ENCODE data around the gene BCAS1. TPM values are rescaled to one million over a fixed set of nuclear protein-coding genes. Genes with fewer than 3 reads are reported as not detected.

Gene BCAS1
- total RNA-seq, 1 experiment from 2014 or later, result 0.17 TPM

DNA sequence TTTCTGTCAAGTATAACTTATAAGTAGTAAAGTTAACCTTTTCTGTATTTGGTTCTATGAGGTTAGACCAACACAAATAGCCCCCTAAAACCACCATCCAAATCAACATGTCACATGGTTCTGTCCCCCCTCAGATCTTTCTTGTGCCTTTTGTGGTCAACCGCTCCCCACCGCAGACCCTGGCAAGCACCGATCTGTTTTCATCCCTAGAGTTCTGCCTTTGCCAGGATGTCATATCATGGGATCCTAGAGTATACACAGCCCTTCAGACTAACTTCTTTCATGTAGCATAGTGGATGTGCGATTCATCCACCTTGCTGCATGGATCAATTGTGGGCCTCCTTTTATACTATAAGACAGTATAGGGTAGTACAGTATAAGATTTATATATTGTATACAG is 124.3 kb downstream of the BCAS1 start:
- no TSS peak for BruUV-seq (replicated peaks)
- Histone ChIP-seq H3K4me3 (replicated peaks in 1 of 2; ENCODE audit: low read depth in 1 of 2, low read length in 2 of 2) (no peak overlapping the region), H3K9me3 (ENCODE audit: control insufficient read depth in 1 of 2, insufficient read depth in 1 of 2, low read depth in 1 of 2, low read length in 2 of 2) (no peaks in the 10 kb centered on the region), H3K79me2 (ENCODE audit: insufficient read depth, low read length) (no peaks in the 10 kb centered on the region), H3K9me2 (ENCODE audit: insufficient read depth) (no peaks in the 10 kb centered on the region), H3K36me3 (ENCODE audit: control insufficient read depth in 1 of 2, insufficient read depth in 2 of 2, low read length in 2 of 2) (no peaks in the 10 kb centered on the region), H2AFZ (ENCODE audit: low read depth, low read length, poor library complexity, severe bottlenecking) (no peak overlapping the region), H3K27ac (ENCODE audit: low read depth, low read length) (no peak overlapping the region), H3K4me1 (ENCODE audit: control insufficient read depth in 1 of 2, insufficient read depth in 2 of 2, low read length in 2 of 2) (peaks cover 6 to 20% of the 10 kb centered on the region in 2 experiments; a peak in 2 of 4 replicates), H3K4me2 (ENCODE audit: low read length) (no peak overlapping the region), H3K9ac (ENCODE audit: low read length) (no peak overlapping the region), H3K27me3 (ENCODE audit: insufficient read depth, low read length) (no peaks in the 10 kb centered on the region), H4K20me1 (ENCODE audit: insufficient read depth) (no peaks in the 10 kb centered on the region)
- CTCF ChIA-PET, result no interaction called here
- TF ChIP-seq TCF7L2 (IDR thresholded peaks at IDR 0.05; ENCODE audit: borderline replicate concordance, extremely low read depth, insufficient read depth, insufficient read length) (no peak), ZNF274 (IDR thresholded peaks at IDR 0.05; ENCODE audit: low read depth, low read length) (no peak), JUND (IDR thresholded peaks at IDR 0.05) (no peak)
- TF ChIP-seq, protein P1, sequence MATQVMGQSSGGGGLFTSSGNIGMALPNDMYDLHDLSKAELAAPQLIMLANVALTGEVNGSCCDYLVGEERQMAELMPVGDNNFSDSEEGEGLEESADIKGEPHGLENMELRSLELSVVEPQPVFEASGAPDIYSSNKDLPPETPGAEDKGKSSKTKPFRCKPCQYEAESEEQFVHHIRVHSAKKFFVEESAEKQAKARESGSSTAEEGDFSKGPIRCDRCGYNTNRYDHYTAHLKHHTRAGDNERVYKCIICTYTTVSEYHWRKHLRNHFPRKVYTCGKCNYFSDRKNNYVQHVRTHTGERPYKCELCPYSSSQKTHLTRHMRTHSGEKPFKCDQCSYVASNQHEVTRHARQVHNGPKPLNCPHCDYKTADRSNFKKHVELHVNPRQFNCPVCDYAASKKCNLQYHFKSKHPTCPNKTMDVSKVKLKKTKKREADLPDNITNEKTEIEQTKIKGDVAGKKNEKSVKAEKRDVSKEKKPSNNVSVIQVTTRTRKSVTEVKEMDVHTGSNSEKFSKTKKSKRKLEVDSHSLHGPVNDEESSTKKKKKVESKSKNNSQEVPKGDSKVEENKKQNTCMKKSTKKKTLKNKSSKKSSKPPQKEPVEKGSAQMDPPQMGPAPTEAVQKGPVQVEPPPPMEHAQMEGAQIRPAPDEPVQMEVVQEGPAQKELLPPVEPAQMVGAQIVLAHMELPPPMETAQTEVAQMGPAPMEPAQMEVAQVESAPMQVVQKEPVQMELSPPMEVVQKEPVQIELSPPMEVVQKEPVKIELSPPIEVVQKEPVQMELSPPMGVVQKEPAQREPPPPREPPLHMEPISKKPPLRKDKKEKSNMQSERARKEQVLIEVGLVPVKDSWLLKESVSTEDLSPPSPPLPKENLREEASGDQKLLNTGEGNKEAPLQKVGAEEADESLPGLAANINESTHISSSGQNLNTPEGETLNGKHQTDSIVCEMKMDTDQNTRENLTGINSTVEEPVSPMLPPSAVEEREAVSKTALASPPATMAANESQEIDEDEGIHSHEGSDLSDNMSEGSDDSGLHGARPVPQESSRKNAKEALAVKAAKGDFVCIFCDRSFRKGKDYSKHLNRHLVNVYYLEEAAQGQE (IDR thresholded peaks at IDR 0.05; ENCODE audit: low read depth), result no peak
- TF ChIP-seq, protein P2, sequence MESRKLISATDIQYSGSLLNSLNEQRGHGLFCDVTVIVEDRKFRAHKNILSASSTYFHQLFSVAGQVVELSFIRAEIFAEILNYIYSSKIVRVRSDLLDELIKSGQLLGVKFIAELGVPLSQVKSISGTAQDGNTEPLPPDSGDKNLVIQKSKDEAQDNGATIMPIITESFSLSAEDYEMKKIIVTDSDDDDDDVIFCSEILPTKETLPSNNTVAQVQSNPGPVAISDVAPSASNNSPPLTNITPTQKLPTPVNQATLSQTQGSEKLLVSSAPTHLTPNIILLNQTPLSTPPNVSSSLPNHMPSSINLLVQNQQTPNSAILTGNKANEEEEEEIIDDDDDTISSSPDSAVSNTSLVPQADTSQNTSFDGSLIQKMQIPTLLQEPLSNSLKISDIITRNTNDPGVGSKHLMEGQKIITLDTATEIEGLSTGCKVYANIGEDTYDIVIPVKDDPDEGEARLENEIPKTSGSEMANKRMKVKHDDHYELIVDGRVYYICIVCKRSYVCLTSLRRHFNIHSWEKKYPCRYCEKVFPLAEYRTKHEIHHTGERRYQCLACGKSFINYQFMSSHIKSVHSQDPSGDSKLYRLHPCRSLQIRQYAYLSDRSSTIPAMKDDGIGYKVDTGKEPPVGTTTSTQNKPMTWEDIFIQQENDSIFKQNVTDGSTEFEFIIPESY (IDR thresholded peaks at IDR 0.05; ENCODE audit: extremely low read depth, insufficient replicate concordance, low read length), result no peak
- ATAC-seq (no peak), DNase-seq (ENCODE audit: low read depth, low spot score) (no peak)
- RAD21 ChIA-PET (ENCODE audit: low non-redundant PET in 1 of 2, low total read pairs in 2 of 2, uncharacterized antibody in 2 of 2, unreplicated experiment in 2 of 2), result no interaction called here
- intact Hi-C loops (cut with micrococcal nuclease), result loop anchor here (10.0 kb wide), 1 partner anchor 721 kb away; no protein-coding TSS in a partner anchor
- POLR2A ChIA-PET, result no interaction called here
